Natural killer cell (primary cell): ENCODE data around the gene NR1I3. TPM values are rescaled to one million over a fixed set of nuclear protein-coding genes. Genes with fewer than 3 reads are reported as not detected.

ENCODE experiments used
- ATAC-seq, 3 donors: fragments of 150-1000 bp in 2 of 3; fragments of 200-7000 bp in 1 of 3; cut with Tn5 transposase; 1 replicate in 1 of 3; 2 replicates in 2 of 3; pipeline ENCODE4 v1.10.0; 2021; ENCODE audit warnings: mild to moderate bottlenecking in 2 of 3, moderate library complexity in 2 of 3
- DNase-seq, 2 donors: peaks; one replicate each; pipeline versions ENCODE4 v3.0.0 to v3.0.0-alpha.2; 2013 to 2021; ENCODE audit warnings: mixed read lengths in 1 of 2
- H3K27ac ChIP-seq: one replicate; pipeline ENCODE4 v1.5.1; 2013; ENCODE audit warnings: mild to moderate bottlenecking, low read length
- H3K27me3 ChIP-seq: one replicate; pipeline ENCODE4 v1.6.1; 2013; ENCODE audit warnings: low read length; ENCODE audit not compliant: control insufficient read depth, insufficient read depth
- H3K36me3 ChIP-seq: one replicate; pipeline ENCODE4 v1.6.1; 2013; ENCODE audit warnings: low read length; ENCODE audit not compliant: control insufficient read depth, insufficient read depth
- H3K4me1 ChIP-seq: one replicate; pipeline ENCODE4 v1.6.1; 2013; ENCODE audit warnings: low read length; ENCODE audit not compliant: control insufficient read depth, insufficient read depth
- H3K4me3 ChIP-seq: one replicate; pipeline ENCODE4 v1.5.1; 2013; ENCODE audit warnings: low read length
- H3K9me3 ChIP-seq: one replicate; pipeline ENCODE4 v1.6.1; 2013; ENCODE audit warnings: low read length; ENCODE audit not compliant: control insufficient read depth, insufficient read depth
- H3K27ac Mint-ChIP-seq, 2 donors: one replicate each; pipeline ENCODE4 v1.8.0; 2022; ENCODE audit warnings: mild to moderate bottlenecking in 2 of 2, mixed read lengths in 2 of 2, moderate library complexity in 1 of 2
- H3K27me3 Mint-ChIP-seq, 2 donors: one replicate each; pipeline ENCODE4 v1.8.0; 2022; ENCODE audit warnings: low read depth in 2 of 2, mixed read lengths in 2 of 2
- H3K36me3 Mint-ChIP-seq: one replicate; pipeline ENCODE4 v1.8.0; 2022; ENCODE audit warnings: mixed read lengths
- H3K4me1 Mint-ChIP-seq, 2 donors: one replicate each; pipeline ENCODE4 v1.8.0; 2022; ENCODE audit warnings: mixed read lengths in 2 of 2
- H3K4me3 Mint-ChIP-seq: one replicate; pipeline ENCODE4 v1.8.0; 2022; ENCODE audit warnings: mild to moderate bottlenecking, moderate library complexity, mixed read lengths
- H3K9me3 Mint-ChIP-seq, 2 donors: one replicate each; pipeline ENCODE4 v1.8.0; 2022; ENCODE audit warnings: mixed read lengths in 2 of 2
- WGBS: methylation state at CpG from one replicate; pipeline ENCODE4 v1.1.7; 2013; ENCODE audit warnings: missing lambda C conversion rate; ENCODE audit not compliant: insufficient coverage; 5-methylcytosine and 5-hydroxymethylcytosine counted together
- intact Hi-C: fragments of 100-400 bp; cut with micrococcal nuclease; formaldehyde crosslinking; loops from one replicate; pipeline ENCODE4 v1.14.2; 2022
- total RNA-seq, 4 donors: library from RNA; stranded (reverse); fragments of 120-200 nt in 1 of 4; gene quantifications; one replicate each; pipeline versions ENCODE4 v1.2.3 to v1.2.4, GENCODE V29; 2013 to 2022
- TF ChIP-seq, protein P1 (sequence below): fragments of 200-600 bp; IDR thresholded peaks from one replicate; pipeline ENCODE4 v1.8.0; 2022; ENCODE audit warnings: antibody characterized with exemption

Gene NR1I3
- total RNA-seq, 3 donors from 2014 or later (not counting 1 experiment from before 2014, with no cell fraction given), result not detected

DNA sequence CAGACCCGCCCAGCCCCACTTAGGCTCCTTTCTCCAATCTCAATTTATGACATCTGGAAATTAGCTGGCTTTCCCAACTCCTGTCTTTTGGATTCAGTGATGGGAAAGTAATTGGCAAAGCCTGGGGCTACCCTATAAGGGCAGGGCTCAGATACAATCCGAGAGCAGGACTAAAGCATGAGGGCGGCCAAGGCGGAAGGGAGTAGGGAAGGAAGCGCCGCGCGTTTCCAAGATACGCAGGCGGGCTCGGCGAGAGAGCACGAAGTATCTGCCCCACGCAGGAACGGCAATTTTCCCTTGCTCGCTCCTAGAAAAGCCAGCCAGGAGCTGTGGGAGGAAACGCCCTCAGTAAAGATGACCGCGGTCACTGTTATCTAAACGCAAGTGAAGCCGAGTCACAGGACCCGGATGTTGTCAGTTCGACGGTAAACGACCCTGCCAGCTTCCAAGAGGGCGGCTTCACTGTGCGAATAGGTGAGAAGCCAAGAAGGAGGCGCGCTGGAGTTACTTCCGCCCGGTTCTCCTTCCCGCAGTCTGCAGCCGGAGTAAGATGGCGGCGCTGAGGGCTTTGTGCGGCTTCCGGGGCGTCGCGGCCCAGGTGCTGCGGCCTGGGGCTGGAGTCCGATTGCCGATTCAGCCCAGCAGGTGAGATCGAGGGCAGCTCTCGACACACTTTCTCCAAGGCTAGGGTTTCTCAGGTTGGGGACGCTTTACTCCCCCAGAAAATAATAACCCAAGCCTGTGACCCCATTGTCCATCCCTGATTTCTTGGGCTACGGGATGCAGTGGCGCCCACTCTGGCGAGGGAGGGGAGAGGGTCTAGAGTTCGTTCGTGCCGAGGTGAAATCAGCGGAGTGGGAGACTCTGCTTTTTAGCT is 35.9 kb downstream of the NR1I3 start, which contains the start of gene NDUFS2:
NDUFS2 (plus strand) TSS at position 532 of the 877 bp plus-strand sequence; CDS start at position 551, 19 bp downstream.
- Mint-ChIP-seq H3K4me3 (peak within 1 kb of the TSS; percentile 94), H3K4me1 (peaks cover 29 to 57% of the 10 kb centered on the region in 2 donors), H3K27ac (peak within 1 kb of the TSS; percentile 95 to 96), H3K9me3 (no peaks in the 10 kb centered on the region), H3K36me3 (peaks cover 9% of the 10 kb centered on the region), H3K27me3 (no peaks in the 10 kb centered on the region)
- 6% methylated on average over 53 of the region's 53 CpGs for WGBS
- Histone ChIP-seq H3K4me1 (peaks cover 37% of the 10 kb centered on the region), H3K4me3 (peak within 1 kb of the TSS; percentile 76), H3K27me3 (no peaks in the 10 kb centered on the region), H3K9me3 (no peaks in the 10 kb centered on the region), H3K36me3 (peaks cover 20% of the 10 kb centered on the region), H3K27ac (peak within 1 kb of the TSS; percentile 90)
- ATAC-seq (peak; percentile 97 to 99 (median 99)), DNase-seq (peak; percentile 89 to 99)
- TF ChIP-seq, protein P1, sequence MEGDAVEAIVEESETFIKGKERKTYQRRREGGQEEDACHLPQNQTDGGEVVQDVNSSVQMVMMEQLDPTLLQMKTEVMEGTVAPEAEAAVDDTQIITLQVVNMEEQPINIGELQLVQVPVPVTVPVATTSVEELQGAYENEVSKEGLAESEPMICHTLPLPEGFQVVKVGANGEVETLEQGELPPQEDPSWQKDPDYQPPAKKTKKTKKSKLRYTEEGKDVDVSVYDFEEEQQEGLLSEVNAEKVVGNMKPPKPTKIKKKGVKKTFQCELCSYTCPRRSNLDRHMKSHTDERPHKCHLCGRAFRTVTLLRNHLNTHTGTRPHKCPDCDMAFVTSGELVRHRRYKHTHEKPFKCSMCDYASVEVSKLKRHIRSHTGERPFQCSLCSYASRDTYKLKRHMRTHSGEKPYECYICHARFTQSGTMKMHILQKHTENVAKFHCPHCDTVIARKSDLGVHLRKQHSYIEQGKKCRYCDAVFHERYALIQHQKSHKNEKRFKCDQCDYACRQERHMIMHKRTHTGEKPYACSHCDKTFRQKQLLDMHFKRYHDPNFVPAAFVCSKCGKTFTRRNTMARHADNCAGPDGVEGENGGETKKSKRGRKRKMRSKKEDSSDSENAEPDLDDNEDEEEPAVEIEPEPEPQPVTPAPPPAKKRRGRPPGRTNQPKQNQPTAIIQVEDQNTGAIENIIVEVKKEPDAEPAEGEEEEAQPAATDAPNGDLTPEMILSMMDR, result no peak
- intact Hi-C loops, result loop anchor here (1.0 to 5.0 kb wide), 2 partner anchors 23 to 35 kb away; partner anchors contain the start of gene PPOX

DNA sequence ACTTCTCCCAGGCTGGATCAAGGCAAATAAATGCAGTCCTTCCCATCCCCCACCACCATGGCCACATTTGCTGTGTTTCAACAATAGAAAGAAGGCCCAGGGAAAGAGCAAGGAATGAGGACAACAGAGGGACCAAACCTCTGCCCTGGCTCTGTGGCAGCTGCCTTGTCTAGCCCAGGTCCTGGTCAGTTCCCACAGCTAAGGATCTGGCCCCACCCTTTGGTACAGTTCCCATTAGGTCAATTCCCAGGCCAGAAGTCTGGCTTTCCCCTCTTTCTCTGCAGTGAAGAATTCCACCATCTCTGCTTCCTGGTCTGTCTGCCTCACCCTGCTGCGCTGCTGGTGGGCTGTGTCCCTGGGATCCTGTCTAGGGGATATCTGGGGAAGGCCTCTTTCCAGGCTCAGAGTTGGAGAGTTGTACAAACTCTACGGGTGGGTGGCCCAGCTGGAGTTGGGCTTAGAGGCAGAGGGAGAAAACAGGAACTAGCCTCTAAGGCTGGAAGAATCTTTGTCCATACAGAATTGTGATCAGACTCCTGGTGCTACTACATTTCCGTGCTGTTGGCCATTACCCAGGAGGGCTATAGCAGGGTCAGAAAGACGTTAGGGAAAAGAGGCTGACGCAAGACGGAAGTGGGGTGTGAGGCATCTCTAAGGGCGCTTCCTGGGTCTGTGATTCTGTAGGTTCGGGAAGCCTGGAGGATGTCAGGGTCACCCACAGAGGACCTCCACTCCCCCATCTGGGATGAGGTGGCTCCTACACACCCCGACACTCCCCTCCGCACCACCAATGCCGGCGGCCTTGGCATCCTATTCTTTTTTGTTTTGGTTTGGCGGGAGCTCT is 36.8 kb downstream of the NR1I3 start:
- no peak for ATAC-seq
- Mint-ChIP-seq H3K4me3 (peak overlapping the region; percentile 94), H3K27ac (peak overlapping the region; percentile 95 to 96), H3K36me3 (peaks cover 9% of the 10 kb centered on the region), H3K4me1 (peaks cover 29 to 57% of the 10 kb centered on the region in 2 donors), H3K9me3 (no peaks in the 10 kb centered on the region), H3K27me3 (no peaks in the 10 kb centered on the region)
- peak overlapping the region; percentile 76 for H3K4me3 ChIP-seq
- peaks cover 12% of the 10 kb centered on the region for H3K36me3 ChIP-seq
- no peak for DNase-seq
- no peaks in the 10 kb centered on the region for H3K27me3 ChIP-seq
- 89% methylated on average over 13 of the region's 13 CpGs for WGBS
- peaks cover 42% of the 10 kb centered on the region for H3K4me1 ChIP-seq
- intact Hi-C loops, result loop anchor here (5.0 kb wide), 1 partner anchor 34 kb away; the partner anchor contains the start of gene PPOX
- no peaks in the 10 kb centered on the region for H3K9me3 ChIP-seq
- TF ChIP-seq, protein P1, result no peak
- H3K27ac ChIP-seq, result peak overlapping the region; percentile 90

DNA sequence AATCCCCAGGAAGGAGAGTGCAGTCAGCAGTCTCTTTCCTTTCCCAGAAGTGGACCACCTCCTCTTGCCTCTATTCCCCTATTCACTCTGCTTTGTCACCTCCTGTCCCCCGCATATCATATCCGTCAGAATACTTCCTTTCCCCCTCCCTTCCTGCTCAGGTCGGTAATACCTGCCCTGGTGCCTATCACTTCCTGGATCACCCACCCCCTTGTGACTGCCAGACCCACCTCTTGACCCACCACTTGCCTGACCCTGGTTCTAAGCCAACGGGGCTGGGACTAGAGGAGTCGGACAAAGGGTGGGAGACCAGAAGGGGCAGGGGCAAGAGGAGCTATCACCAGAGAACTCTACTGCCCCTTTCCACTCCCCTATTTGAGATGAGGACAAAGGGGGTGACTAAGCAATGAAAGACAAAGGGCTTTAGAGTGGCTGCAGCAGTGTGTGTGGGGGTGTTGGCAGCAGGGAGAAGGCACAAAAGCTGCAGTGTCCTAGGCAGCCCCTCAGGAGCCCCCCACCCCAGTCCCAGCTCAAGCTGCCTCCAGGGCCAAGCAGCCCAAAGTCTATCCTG is 37.5 kb downstream of the NR1I3 start:
- Histone ChIP-seq H3K36me3 (peaks cover 10% of the 10 kb centered on the region), H3K9me3 (no peaks in the 10 kb centered on the region), H3K27ac (no peak overlapping the region), H3K4me3 (no peak overlapping the region), H3K27me3 (no peaks in the 10 kb centered on the region), H3K4me1 (peaks cover 49% of the 10 kb centered on the region)
- ATAC-seq (no peak), DNase-seq (peak in 1 of 2 donors; percentile 50)
- intact Hi-C loops, result loop anchor here (5.0 kb wide), 1 partner anchor 33 kb away; the partner anchor contains the start of gene PPOX
- Mint-ChIP-seq H3K4me3 (no peak overlapping the region), H3K9me3 (no peaks in the 10 kb centered on the region), H3K27me3 (no peaks in the 10 kb centered on the region), H3K36me3 (peaks cover 9% of the 10 kb centered on the region), H3K27ac (peak overlapping the region; percentile 95 to 96), H3K4me1 (peaks cover 29 to 61% of the 10 kb centered on the region in 2 donors)
- 37% methylated on average over 3 of the region's 5 CpGs for WGBS
- TF ChIP-seq, protein P1, result no peak
